Right lobe of liver (tissue), 6 donors: Measurements from ENCODE around the gene FLNB. TPM values are rescaled to one million over a fixed set of nuclear protein-coding genes. Genes with fewer than 3 reads are reported as not detected.
A peak's percentile ranks its signal among the peaks of the same experiment; 100 is the strongest.

Source experiments
- ATAC-seq, 4 donors: fragments of 200-7000 bp; cut with Tn5 transposase; one replicate each; pipeline ENCODE4 v1.9.1; 2020; ENCODE audit warnings: mild to moderate bottlenecking in 4 of 4, moderate library complexity in 4 of 4
- DNase-seq, 3 donors: peaks; one replicate each; pipeline ENCODE4 v3.0.0-alpha.2; 2020
- H3K27ac ChIP-seq, 3 donors: fragments of 200-600 bp; one replicate each; pipeline ENCODE4 v1.8.0; 2022
- H3K27me3 ChIP-seq, 2 donors: fragments of 200-600 bp; one replicate each; pipeline ENCODE4 v1.8.0; 2022
- H3K36me3 ChIP-seq, 4 donors: fragments of 200-600 bp; sonication (generic) in 1 of 4; one replicate each; pipeline versions ENCODE4 v1.5.1 to v1.8.0; 2017 to 2022; ENCODE audit warnings: control low read depth in 1 of 4
- H3K4me1 ChIP-seq, 4 donors: fragments of 200-600 bp; sonication (generic) in 1 of 4; one replicate each; pipeline versions ENCODE4 v1.5.1 to v1.8.0; 2017 to 2022; ENCODE audit warnings: control low read depth in 1 of 4
- H3K4me3 ChIP-seq, 3 donors: fragments of 200-600 bp; one replicate each; pipeline ENCODE4 v1.8.0; 2022
- H3K9me3 ChIP-seq, 4 donors: fragments of 200-600 bp; sonication (generic) in 1 of 4; one replicate each; pipeline versions ENCODE4 v1.5.1 to v1.8.0; 2017 to 2022; ENCODE audit warnings: control low read depth in 1 of 4
- POLR2A ChIP-seq: fragments of 450-650 bp; IDR thresholded peaks from one replicate; pipeline ENCODE4 v1.6.1; 2017; ENCODE audit warnings: antibody characterized with exemption, mild to moderate bottlenecking
- WGBS: methylation state at CpG from one replicate; pipeline ENCODE4 v1.1.6; 2018; ENCODE audit warnings: low coverage, low lambda C conversion rate; ENCODE audit not compliant: insufficient coverage; ENCODE audit errors: missing lambda C conversion rate; 5-methylcytosine and 5-hydroxymethylcytosine counted together
- intact Hi-C, 2 donors: fragments of 100-400 bp; cut with DNase I; formaldehyde crosslinking; loops; one replicate each; pipeline versions ENCODE4 v1.11.2 to v1.14.1; 2022
- total RNA-seq, 6 experiments: library from RNA; depleted of rRNA in 2 of 6; stranded (reverse); fragments of >200 nt in 2 of 6; fragmentation: NEBNext Ultra II Directional in 3 of 6; extraction: Animal tissue kit (Norgen Biotek cat#: 25700) in 3 of 6; gene quantifications; one replicate each; pipeline versions ENCODE4 v1.1.0 to v1.2.4, GENCODE V29; 2016 to 2023
- TF ChIP-seq, protein P1 (sequence below), 4 donors: fragments of 200-600 bp in 3 of 4; fragments of 450-650 bp in 1 of 4; IDR thresholded peaks; one replicate each; pipeline versions ENCODE4 v1.5.1 to v1.8.0; 2016 to 2022; ENCODE audit warnings: antibody characterized with exemption in 4 of 4, mild to moderate bottlenecking in 2 of 4
- donor health status: DM: no; HTN: yes; CAD: no.
- donor health status: DM: no; HTN: no; CAD: no.
- donor health status: DM: no; HTN: no; CAD: no.
- donor health status: DM: no; HTN: yes; CAD: no.
- donor health status: DM: no; HTN: yes; CAD: no.

FLNB gene
- total RNA-seq, 6 experiments from 2014 or later: 48.4 to 109 (median 97.8) TPM

GRCh38 chr3:58082047-58082446 is 73.8 kb downstream of the FLNB start:
- TF ChIP-seq POLR2A: no peak
- intact Hi-C loops: no loop called here
- peak; percentile 44 to 72 (median 56) for ATAC-seq

DNA sequence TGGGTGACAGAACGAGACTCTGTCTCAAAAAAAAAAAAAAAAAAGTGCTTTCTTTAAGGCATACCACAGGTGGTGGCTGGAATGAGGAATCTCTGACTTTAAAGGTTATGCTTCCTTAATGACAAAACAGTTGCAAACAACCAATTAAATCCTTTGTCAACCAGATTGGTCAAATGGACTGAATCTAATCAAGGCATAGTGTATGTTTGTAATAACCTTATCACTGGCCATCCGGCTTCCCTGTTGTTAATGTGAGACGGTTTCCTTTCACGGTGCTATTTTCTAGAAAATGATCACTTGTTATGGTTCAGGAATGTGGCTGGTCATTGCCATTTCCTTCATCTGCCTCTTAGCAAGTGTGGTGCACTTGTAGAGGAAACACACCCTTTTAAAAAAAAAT is 75.9 kb downstream of the FLNB start:
- TF ChIP-seq, protein P1, sequence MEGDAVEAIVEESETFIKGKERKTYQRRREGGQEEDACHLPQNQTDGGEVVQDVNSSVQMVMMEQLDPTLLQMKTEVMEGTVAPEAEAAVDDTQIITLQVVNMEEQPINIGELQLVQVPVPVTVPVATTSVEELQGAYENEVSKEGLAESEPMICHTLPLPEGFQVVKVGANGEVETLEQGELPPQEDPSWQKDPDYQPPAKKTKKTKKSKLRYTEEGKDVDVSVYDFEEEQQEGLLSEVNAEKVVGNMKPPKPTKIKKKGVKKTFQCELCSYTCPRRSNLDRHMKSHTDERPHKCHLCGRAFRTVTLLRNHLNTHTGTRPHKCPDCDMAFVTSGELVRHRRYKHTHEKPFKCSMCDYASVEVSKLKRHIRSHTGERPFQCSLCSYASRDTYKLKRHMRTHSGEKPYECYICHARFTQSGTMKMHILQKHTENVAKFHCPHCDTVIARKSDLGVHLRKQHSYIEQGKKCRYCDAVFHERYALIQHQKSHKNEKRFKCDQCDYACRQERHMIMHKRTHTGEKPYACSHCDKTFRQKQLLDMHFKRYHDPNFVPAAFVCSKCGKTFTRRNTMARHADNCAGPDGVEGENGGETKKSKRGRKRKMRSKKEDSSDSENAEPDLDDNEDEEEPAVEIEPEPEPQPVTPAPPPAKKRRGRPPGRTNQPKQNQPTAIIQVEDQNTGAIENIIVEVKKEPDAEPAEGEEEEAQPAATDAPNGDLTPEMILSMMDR (IDR thresholded peaks at IDR 0.05): no peak
- no peak for TF ChIP-seq POLR2A
- peak overlapping the region in 1 of 3 donors; percentile 33 for H3K27ac ChIP-seq
- DNase-seq (no peak), ATAC-seq (peak; percentile 47 to 74 (median 56))
- WGBS: 50% methylated on average over 4 of the region's 4 CpGs
- no peaks in the 10 kb centered on the region for H3K9me3 ChIP-seq
- no peaks in the 10 kb centered on the region for H3K27me3 ChIP-seq
- H3K4me3 ChIP-seq: no peak overlapping the region
- intact Hi-C loops: no loop called here
- H3K4me1 ChIP-seq: peaks cover 0 to 7% (median 0%) of the 10 kb centered on the region in 4 donors
- peaks cover 0 to 13% (median 2%) of the 10 kb centered on the region in 4 donors for H3K36me3 ChIP-seq

More at GRCh38 chr3:58082047-58082446, 73.8 kb downstream of the FLNB start:
- WGBS: 57% methylated on average over 5 of the region's 7 CpGs
- peak overlapping the region in 1 of 3 donors; percentile 6 for H3K27ac ChIP-seq
- peaks cover 0 to 28% (median 16%) of the 10 kb centered on the region in 4 donors for H3K36me3 ChIP-seq
- no peaks in the 10 kb centered on the region for H3K9me3 ChIP-seq
- no peaks in the 10 kb centered on the region for H3K27me3 ChIP-seq
- DNase-seq: no peak
- peaks cover 0 to 7% (median 0%) of the 10 kb centered on the region in 4 donors for H3K4me1 ChIP-seq
- no peak overlapping the region for H3K4me3 ChIP-seq

DNA sequence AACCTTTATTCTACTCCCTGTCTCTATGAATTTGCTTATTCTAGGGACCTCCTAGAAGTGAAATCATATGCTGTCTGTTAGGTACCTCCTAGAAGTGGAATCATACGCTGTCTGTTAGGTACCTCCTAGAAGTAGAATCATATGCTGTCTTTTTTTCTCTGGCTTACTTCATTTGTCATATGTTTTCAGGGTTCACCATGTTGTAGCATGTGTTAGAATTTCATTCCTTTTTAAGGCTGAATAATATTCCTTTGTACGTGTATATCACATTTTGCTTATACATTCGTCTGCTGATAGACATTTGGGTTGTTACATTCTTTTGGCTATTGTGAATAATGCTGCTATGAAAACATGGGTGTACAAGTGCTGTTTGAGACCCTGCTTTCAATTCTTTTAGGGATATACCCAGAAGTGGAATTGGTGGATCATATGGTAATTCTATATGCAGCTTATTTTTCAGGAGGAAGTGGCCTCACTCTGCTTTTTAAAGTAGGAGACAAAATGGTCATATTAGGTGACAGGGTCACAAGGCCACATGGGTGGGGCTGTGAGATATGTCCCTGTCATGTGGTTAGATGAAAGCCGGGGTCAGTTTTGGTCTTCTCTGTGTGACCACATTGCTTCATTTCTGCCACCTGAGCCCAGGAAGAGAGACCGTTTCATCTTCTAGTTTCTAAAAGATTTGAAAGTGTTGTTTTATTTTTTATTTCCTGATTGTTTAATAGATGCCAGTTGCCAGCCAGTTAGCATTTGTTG is 76.7 kb downstream of the FLNB start:
- Histone ChIP-seq H3K27me3 (no peaks in the 10 kb centered on the region), H3K4me3 (no peak overlapping the region), H3K27ac (no peak overlapping the region), H3K4me1 (peaks cover 0 to 7% (median 0%) of the 10 kb centered on the region in 4 donors), H3K9me3 (no peaks in the 10 kb centered on the region), H3K36me3 (peaks cover 0 to 6% (median 0%) of the 10 kb centered on the region in 4 donors)
- intact Hi-C loops: no loop called here
- DNase-seq: no peak
- ATAC-seq: peak in 3 of 4 donors; percentile 29 to 69 (median 55)
- TF ChIP-seq, protein P1 (IDR thresholded peaks at IDR 0.05): no peak
- no peak for TF ChIP-seq POLR2A
- 56% methylated on average over 5 of the region's 5 CpGs for WGBS

GRCh38 chr3:58085616-58086015 is 77.4 kb downstream of the FLNB start:
- intact Hi-C loops: no loop called here
- no peaks in the 10 kb centered on the region for H3K9me3 ChIP-seq
- 63% methylated on average over 5 of the region's 6 CpGs for WGBS
- H3K4me3 ChIP-seq: no peak overlapping the region
- H3K27me3 ChIP-seq: no peaks in the 10 kb centered on the region
- TF ChIP-seq, protein P1 (IDR thresholded peaks at IDR 0.05): no peak
- TF ChIP-seq POLR2A: no peak
- H3K36me3 ChIP-seq: peaks cover 0 to 4% (median 0%) of the 10 kb centered on the region in 4 donors
- H3K27ac ChIP-seq: no peak overlapping the region
- DNase-seq: no peak
- peaks cover 0 to 7% (median 0%) of the 10 kb centered on the region in 4 donors for H3K4me1 ChIP-seq
- ATAC-seq: no peak

GRCh38 chr3:58088501-58088900 is 80.3 kb downstream of the FLNB start:
- peaks cover 0 to 7% (median 0%) of the 10 kb centered on the region in 4 donors for H3K4me1 ChIP-seq
- DNase-seq (no peak), ATAC-seq (no peak)
- H3K36me3 ChIP-seq: no peaks in the 10 kb centered on the region
- no peak overlapping the region for H3K27ac ChIP-seq
- intact Hi-C loops: no loop called here
- H3K9me3 ChIP-seq: no peaks in the 10 kb centered on the region
- TF ChIP-seq, protein P1 (IDR thresholded peaks at IDR 0.05): no peak
- TF ChIP-seq POLR2A: no peak
- H3K4me3 ChIP-seq: no peak overlapping the region
- no peaks in the 10 kb centered on the region for H3K27me3 ChIP-seq
- WGBS: 91% methylated on average over 1 of the region's 3 CpGs
